Endothelial cell of hepatic sinusoid (primary cell): ENCODE data around the gene ZNF778.
"Not testable (repeated sequence)": the region's sequence is repeated elsewhere in the genome, so short reads cannot be mapped to it uniquely, and the experiment has no call there.

ENCODE experiments used
- in situ Hi-C: cut with HindIII; loops from 2 replicates; pipeline ENCODE4 v1.10.0; 2017; ENCODE audit warnings: low sequenced_read_pairs

Gene ZNF778

GRCh38 chr16:89247734-89248075 lies 30.2 kb downstream of the ZNF778 start:
- in situ Hi-C loops: not testable (repeated sequence)

GRCh38 chr16:89248196-89248982 lies 30.9 kb downstream of the ZNF778 start:
- in situ Hi-C loops: no loop called here

GRCh38 chr16:89253548-89254287 lies 36.2 kb downstream of the ZNF778 start:
- in situ Hi-C loops: no loop called here

GRCh38 chr16:89256651-89257254 lies 39.2 kb downstream of the ZNF778 start:
- in situ Hi-C loops: no loop called here

GRCh38 chr16:89257281-89257731 lies 39.8 kb downstream of the ZNF778 start:
- in situ Hi-C loops: no loop called here

GRCh38 chr16:89257757-89258465 lies 40.4 kb downstream of the ZNF778 start:
- in situ Hi-C loops: no loop called here

- in situ Hi-C loops: not testable (repeated sequence)
These were observed 42.4 kb downstream of the ZNF778 start for GRCh38 chr16:89259901-89260300.

- in situ Hi-C loops: no loop called here
These were observed 44.4 kb downstream of the ZNF778 start for GRCh38 chr16:89261691-89262563.

- in situ Hi-C loops: no loop called here
These were observed 47.5 kb downstream of the ZNF778 start for GRCh38 chr16:89264800-89265550.

- in situ Hi-C loops: no loop called here
These were observed 48.1 kb downstream of the ZNF778 start for GRCh38 chr16:89265647-89266046.

- in situ Hi-C loops: no loop called here
These were observed 49.1 kb downstream of the ZNF778 start for GRCh38 chr16:89266521-89267134.

- in situ Hi-C loops: not testable (repeated sequence)
These were observed 50.2 kb downstream of the ZNF778 start for GRCh38 chr16:89267746-89268145.

GRCh38 chr16:89268585-89268984 lies 51.1 kb downstream of the ZNF778 start:
- in situ Hi-C loops: no loop called here

GRCh38 chr16:89268987-89269735 lies 51.7 kb downstream of the ZNF778 start:
- in situ Hi-C loops: no loop called here

GRCh38 chr16:89269805-89270665 lies 52.5 kb downstream of the ZNF778 start:
- in situ Hi-C loops: no loop called here

GRCh38 chr16:89270666-89271345 lies 53.3 kb downstream of the ZNF778 start:
- in situ Hi-C loops: no loop called here

- in situ Hi-C loops: no loop called here
These were observed 55.1 kb downstream of the ZNF778 start for GRCh38 chr16:89272631-89273030.
